Astrocyte of the cerebellum (primary cell): ENCODE measurements around the gene PRDM16.

Source experiments
- DNase-seq: peaks from one replicate; pipeline ENCODE4 v3.0.0-alpha.2; 2011; ENCODE audit warnings: low read depth
- H3K4me3 ChIP-seq: 2 replicates; pipeline ENCODE4 v1.5.1; 2011; ENCODE audit warnings: mild to moderate bottlenecking, low read depth, low read length, moderate library complexity
- CTCF ChIP-seq: IDR thresholded peaks from 2 replicates; pipeline ENCODE4 v1.5.1; 2012; ENCODE audit warnings: low read length, low read depth, moderate library complexity, mild to moderate bottlenecking; ENCODE audit errors: missing control alignments
- in situ Hi-C: cut with HindIII; loops from 2 replicates; pipeline ENCODE4 v1.10.0; 2017; ENCODE audit warnings: low sequenced_read_pairs

Gene PRDM16

DNA sequence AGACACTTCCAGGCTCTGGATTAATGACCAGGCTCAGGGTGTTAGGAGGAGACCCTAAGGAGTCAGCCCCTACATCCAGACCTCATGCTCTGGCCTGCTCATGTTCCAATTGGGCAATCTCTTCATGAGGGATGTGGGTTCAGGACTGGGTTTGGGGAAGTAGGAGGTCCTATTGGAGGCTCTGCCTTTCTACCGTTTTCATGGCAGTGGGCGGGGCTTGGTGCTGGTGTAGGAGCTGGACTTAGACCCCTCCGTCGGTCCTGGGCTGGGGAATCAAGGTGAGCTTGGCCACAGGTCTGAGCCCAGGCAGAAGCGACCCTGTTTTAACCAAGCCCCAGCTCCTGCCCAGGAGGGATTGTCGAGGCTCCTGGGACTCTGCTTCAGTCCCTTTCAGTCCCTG, 123.4 kb downstream of the PRDM16 start:
- no peak for DNase-seq
- TF ChIP-seq CTCF: no peak

GRCh38 chr1:3192825-3193224, 123.8 kb downstream of the PRDM16 start:
- H3K4me3 ChIP-seq: no peak overlapping the region
- no peak for TF ChIP-seq CTCF
- in situ Hi-C loops: no loop called here
- DNase-seq: no peak

More for the DNA sequence above, 123.4 kb downstream of the PRDM16 start:
- in situ Hi-C loops: no loop called here
- no peak overlapping the region for H3K4me3 ChIP-seq

DNA sequence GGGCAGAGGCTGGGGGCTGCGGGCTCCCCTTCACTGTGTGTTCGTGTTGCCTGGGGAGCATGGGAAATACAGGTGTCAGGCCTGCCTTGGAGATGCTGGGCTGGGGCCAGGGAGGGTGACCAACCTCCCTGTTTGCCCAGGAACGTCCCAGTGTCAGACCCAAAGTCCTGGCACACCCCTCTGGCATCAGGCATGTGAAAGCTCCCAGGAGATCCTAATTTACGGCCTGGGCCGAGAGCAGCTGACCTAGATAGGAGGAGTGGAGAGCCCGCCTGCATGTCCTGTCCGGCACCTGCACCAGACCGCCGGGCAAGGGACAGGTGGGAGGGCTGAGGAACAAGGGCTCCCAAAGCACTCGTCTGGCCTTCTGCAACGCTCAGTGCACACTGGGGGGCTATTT, 124.8 kb downstream of the PRDM16 start:
- no peak for DNase-seq
- no peak for TF ChIP-seq CTCF
- no peak overlapping the region for H3K4me3 ChIP-seq
- in situ Hi-C loops: no loop called here

GRCh38 chr1:3194760-3195479, 125.9 kb downstream of the PRDM16 start:
- in situ Hi-C loops: no loop called here
- TF ChIP-seq CTCF: no peak
- no peak overlapping the region for H3K4me3 ChIP-seq
- DNase-seq: no peak

- TF ChIP-seq CTCF: no peak
Measured at GRCh38 chr1:3195480-3195815, 126.4 kb downstream of the PRDM16 start.

GRCh38 chr1:3195966-3196515, 127.0 kb downstream of the PRDM16 start:
- in situ Hi-C loops: no loop called here
- no peak for DNase-seq
- H3K4me3 ChIP-seq: no peak overlapping the region
- TF ChIP-seq CTCF: no peak

More at GRCh38 chr1:3195480-3195815, 126.4 kb downstream of the PRDM16 start:
- in situ Hi-C loops: no loop called here
- DNase-seq: no peak
- no peak overlapping the region for H3K4me3 ChIP-seq
